Stimulated activated CD8-positive, alpha-beta memory T cell treated with anti-CD3 and anti-CD28 coated beads, Interleukin-7, amount 100 ng/mL, for 4 hours (primary cell): ENCODE measurements around the gene DMRT2.

Experiments
- DNase-seq, 2 donors: peaks; one replicate each; pipeline ENCODE4 v3.0.0-alpha.2; 2020; ENCODE audit warnings: low read depth in 2 of 2

Gene DMRT2

GRCh38 chr9:1094749-1095148 lies 44.6 kb downstream of the DMRT2 start:
- no peak for DNase-seq

GRCh38 chr9:1096155-1096964 lies 46.2 kb downstream of the DMRT2 start:
- DNase-seq: no peak

- DNase-seq: no peak
Observed at GRCh38 chr9:1098551-1098950, 48.4 kb downstream of the DMRT2 start.

GRCh38 chr9:1100201-1100600 lies 50.0 kb downstream of the DMRT2 start:
- DNase-seq: no peak

- no peak for DNase-seq
Observed at GRCh38 chr9:1100945-1101344, 50.8 kb downstream of the DMRT2 start.

GRCh38 chr9:1101846-1102641 lies 51.9 kb downstream of the DMRT2 start:
- no peak for DNase-seq

- no peak for DNase-seq
Observed at GRCh38 chr9:1102642-1102970, 52.4 kb downstream of the DMRT2 start.
